Measurements from ENCODE around the gene BEND3.
"Not testable (repeated sequence)": the region's sequence is repeated elsewhere in the genome, so short reads cannot be mapped to it uniquely, and the experiment has no call there.

BEND3 gene

DNA sequence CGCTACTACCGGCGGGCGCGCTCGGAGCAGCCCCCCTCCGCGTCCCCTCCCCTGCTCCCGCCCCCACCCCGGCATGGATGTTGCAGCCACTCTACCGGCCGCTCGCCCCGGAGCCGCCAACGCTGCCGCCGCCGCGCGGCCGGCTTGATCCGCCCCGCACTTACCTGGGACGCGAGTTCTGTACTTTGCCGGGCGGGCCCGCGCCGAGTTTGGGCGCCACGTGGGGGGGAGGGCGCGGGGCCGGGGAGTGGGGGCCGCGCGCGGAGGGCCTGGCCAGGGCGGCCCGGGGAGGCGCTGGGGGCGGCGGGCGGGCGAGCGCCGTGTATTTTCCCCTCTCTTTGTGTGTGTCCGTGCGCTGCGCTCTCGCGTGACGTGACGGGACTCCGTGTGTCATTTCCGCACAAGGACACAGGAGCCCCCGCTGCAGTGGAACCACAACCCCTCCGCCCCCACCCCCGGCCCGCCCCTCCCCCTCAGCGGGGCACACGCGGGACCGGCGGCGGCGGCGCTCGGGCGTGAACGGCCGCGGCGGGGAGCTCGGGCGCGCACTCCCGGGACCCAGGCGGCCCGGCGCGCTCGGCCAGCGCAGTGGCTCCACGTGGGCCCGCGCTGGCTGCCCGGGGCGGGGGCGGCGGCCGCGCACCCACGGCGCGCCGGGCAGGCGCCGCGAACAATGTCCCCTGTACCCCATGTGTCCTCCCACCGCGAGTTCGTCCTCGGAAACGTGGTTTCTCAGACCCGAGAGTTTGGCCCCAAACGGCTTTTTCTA lies at the start of gene BEND3:
Gene BEND3 (minus strand): TSS at position 590 of the 769 bp plus-strand sequence. CDS start 16,230 bp downstream, outside the sequence.
- no peak for TF ChIP-seq ZNF70 (CRISPR knock-in tag; IDR thresholded peaks at IDR 0.05)
- no peak for TF ChIP-seq BACH2 (CRISPR knock-in tag; IDR thresholded peaks at IDR 0.05; ENCODE audit: borderline replicate concordance)
- no peak for TF ChIP-seq GLIS3 (CRISPR knock-in tag; IDR thresholded peaks at IDR 0.05)
- TF ChIP-seq, protein P1, sequence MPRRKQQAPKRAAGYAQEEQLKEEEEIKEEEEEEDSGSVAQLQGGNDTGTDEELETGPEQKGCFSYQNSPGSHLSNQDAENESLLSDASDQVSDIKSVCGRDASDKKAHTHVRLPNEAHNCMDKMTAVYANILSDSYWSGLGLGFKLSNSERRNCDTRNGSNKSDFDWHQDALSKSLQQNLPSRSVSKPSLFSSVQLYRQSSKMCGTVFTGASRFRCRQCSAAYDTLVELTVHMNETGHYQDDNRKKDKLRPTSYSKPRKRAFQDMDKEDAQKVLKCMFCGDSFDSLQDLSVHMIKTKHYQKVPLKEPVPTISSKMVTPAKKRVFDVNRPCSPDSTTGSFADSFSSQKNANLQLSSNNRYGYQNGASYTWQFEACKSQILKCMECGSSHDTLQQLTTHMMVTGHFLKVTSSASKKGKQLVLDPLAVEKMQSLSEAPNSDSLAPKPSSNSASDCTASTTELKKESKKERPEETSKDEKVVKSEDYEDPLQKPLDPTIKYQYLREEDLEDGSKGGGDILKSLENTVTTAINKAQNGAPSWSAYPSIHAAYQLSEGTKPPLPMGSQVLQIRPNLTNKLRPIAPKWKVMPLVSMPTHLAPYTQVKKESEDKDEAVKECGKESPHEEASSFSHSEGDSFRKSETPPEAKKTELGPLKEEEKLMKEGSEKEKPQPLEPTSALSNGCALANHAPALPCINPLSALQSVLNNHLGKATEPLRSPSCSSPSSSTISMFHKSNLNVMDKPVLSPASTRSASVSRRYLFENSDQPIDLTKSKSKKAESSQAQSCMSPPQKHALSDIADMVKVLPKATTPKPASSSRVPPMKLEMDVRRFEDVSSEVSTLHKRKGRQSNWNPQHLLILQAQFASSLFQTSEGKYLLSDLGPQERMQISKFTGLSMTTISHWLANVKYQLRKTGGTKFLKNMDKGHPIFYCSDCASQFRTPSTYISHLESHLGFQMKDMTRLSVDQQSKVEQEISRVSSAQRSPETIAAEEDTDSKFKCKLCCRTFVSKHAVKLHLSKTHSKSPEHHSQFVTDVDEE (CRISPR knock-in tag; IDR thresholded peaks at IDR 0.05) = no peak
- TF ChIP-seq CSDC2 (CRISPR knock-in tag; IDR thresholded peaks at IDR 0.05) = no peak
- no peak for TF ChIP-seq TOX (CRISPR knock-in tag; IDR thresholded peaks at IDR 0.05; ENCODE audit: borderline replicate concordance)
- TF ChIP-seq, protein P2, sequence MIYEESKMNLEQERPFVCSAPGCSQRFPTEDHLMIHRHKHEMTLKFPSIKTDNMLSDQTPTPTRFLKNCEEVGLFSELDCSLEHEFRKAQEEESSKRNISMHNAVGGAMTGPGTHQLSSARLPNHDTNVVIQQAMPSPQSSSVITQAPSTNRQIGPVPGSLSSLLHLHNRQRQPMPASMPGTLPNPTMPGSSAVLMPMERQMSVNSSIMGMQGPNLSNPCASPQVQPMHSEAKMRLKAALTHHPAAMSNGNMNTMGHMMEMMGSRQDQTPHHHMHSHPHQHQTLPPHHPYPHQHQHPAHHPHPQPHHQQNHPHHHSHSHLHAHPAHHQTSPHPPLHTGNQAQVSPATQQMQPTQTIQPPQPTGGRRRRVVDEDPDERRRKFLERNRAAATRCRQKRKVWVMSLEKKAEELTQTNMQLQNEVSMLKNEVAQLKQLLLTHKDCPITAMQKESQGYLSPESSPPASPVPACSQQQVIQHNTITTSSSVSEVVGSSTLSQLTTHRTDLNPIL (CRISPR knock-in tag; IDR thresholded peaks at IDR 0.05; ENCODE audit: low read depth) = no peak
- no peak for TF ChIP-seq TCF4 (CRISPR knock-in tag; IDR thresholded peaks at IDR 0.05; ENCODE audit: borderline replicate concordance)
- TF ChIP-seq SNAI2 (CRISPR knock-in tag; IDR thresholded peaks at IDR 0.05) = no peak
- TF ChIP-seq, protein P3, sequence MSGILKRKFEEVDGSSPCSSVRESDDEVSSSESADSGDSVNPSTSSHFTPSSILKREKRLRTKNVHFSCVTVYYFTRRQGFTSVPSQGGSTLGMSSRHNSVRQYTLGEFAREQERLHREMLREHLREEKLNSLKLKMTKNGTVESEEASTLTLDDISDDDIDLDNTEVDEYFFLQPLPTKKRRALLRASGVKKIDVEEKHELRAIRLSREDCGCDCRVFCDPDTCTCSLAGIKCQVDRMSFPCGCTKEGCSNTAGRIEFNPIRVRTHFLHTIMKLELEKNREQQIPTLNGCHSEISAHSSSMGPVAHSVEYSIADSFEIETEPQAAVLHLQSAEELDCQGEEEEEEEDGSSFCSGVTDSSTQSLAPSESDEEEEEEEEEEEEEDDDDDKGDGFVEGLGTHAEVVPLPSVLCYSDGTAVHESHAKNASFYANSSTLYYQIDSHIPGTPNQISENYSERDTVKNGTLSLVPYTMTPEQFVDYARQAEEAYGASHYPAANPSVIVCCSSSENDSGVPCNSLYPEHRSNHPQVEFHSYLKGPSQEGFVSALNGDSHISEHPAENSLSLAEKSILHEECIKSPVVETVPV (CRISPR knock-in tag; IDR thresholded peaks at IDR 0.05) = no peak
- no peak for TF ChIP-seq ZNF565 (CRISPR knock-in tag; conservative IDR thresholded peaks at IDR 0.05; ENCODE audit: low read depth)
- no peak for TF ChIP-seq ZC3H10 (CRISPR knock-in tag; IDR thresholded peaks at IDR 0.05)
- TF ChIP-seq ZNF8 (CRISPR knock-in tag; IDR thresholded peaks at IDR 0.05) = no peak
- TF ChIP-seq ARNTL (CRISPR knock-in tag; IDR thresholded peaks at IDR 0.05; ENCODE audit: borderline replicate concordance, low read depth) = no peak

GRCh38 chr6:107164299-107164698 lies 49.0 kb upstream of the BEND3 start:
- not testable (repeated sequence) for ATAC-seq

More for the DNA sequence above, at the start of gene BEND3:
- no peak for ATAC-seq

DNA sequence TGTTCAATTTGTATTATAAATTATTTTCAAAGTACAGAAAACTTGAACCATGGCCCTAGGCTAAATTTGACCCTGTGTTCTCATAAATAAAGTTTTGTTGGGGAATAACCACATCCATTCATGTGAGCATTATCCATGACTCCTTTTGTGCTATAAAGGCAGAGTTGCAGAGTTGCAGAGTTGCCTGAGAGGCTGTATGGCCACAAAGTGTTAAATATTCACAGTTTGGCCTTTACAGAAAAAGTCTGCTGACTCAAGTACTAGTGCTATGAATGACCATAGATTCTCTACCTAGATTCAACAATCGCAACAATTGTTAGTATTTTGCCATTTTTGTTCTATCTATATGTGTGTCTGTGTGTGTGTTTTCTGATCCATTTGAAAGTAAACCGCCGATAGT lies 46.2 kb upstream of the BEND3 start:
- no peak for ATAC-seq
- TF ChIP-seq RARB (CRISPR knock-in tag; IDR thresholded peaks at IDR 0.05) (no peak), PATZ1 (CRISPR knock-in tag; IDR thresholded peaks at IDR 0.05; ENCODE audit: borderline replicate concordance) (no peak), ZFP3 (CRISPR knock-in tag; IDR thresholded peaks at IDR 0.05) (no peak), ZNF70 (CRISPR knock-in tag; IDR thresholded peaks at IDR 0.05) (no peak), TOX (CRISPR knock-in tag; IDR thresholded peaks at IDR 0.05; ENCODE audit: borderline replicate concordance) (no peak)
- TF ChIP-seq, protein P4, sequence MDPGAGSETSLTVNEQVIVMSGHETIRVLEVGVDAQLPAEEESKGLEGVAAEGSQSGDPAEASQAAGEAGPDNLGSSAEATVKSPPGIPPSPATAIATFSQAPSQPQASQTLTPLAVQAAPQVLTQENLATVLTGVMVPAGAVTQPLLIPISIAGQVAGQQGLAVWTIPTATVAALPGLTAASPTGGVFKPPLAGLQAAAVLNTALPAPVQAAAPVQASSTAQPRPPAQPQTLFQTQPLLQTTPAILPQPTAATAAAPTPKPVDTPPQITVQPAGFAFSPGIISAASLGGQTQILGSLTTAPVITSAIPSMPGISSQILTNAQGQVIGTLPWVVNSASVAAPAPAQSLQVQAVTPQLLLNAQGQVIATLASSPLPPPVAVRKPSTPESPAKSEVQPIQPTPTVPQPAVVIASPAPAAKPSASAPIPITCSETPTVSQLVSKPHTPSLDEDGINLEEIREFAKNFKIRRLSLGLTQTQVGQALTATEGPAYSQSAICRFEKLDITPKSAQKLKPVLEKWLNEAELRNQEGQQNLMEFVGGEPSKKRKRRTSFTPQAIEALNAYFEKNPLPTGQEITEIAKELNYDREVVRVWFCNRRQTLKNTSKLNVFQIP (CRISPR knock-in tag; IDR thresholded peaks at IDR 0.05; ENCODE audit: borderline replicate concordance, low read depth) = no peak

GRCh38 chr6:107156617-107157016 lies 41.3 kb upstream of the BEND3 start:
- no peak for ATAC-seq
- TF ChIP-seq BACH2 (CRISPR knock-in tag; IDR thresholded peaks at IDR 0.05; ENCODE audit: borderline replicate concordance) = no peak
- TF ChIP-seq PPARA (CRISPR knock-in tag; IDR thresholded peaks at IDR 0.05; ENCODE audit: borderline replicate concordance) = no peak
- TF ChIP-seq OSR1 (CRISPR knock-in tag; IDR thresholded peaks at IDR 0.05) = no peak
- TF ChIP-seq, protein P2 (CRISPR knock-in tag; IDR thresholded peaks at IDR 0.05; ENCODE audit: low read depth) = no peak
- no peak for TF ChIP-seq ISL1 (CRISPR knock-in tag; IDR thresholded peaks at IDR 0.05)
- TF ChIP-seq GLIS3 (CRISPR knock-in tag; IDR thresholded peaks at IDR 0.05) = no peak
- no peak for TF ChIP-seq ZNF70 (CRISPR knock-in tag; IDR thresholded peaks at IDR 0.05)
- TF ChIP-seq, protein P1 (CRISPR knock-in tag; IDR thresholded peaks at IDR 0.05) = no peak
- TF ChIP-seq ZC3H10 (CRISPR knock-in tag; IDR thresholded peaks at IDR 0.05) = no peak
- no peak for TF ChIP-seq ZFP30 (CRISPR knock-in tag; IDR thresholded peaks at IDR 0.05)
- TF ChIP-seq CSDC2 (CRISPR knock-in tag; IDR thresholded peaks at IDR 0.05) = no peak
- no peak for TF ChIP-seq SNAI2 (CRISPR knock-in tag; IDR thresholded peaks at IDR 0.05)

All from SK-N-SH treated with all-trans-retinoic acid at 6 μM for 48 hours (cell line).